NCI-H2107 treated with DMSO at 0.1 percent for 48 hours (cell line): ENCODE results near the gene FAM111A.

ENCODE experiments used
- DNase-seq: peaks from one replicate; lab custom pipeline; 2025; ENCODE audit not compliant: unreplicated experiment; lab: John Stamatoyannopoulos, UW

FAM111A gene

GRCh38 chr11:59141191-59141590 is 1.5 kb upstream of the FAM111A start:
- DNase-seq, result no peak

DNA sequence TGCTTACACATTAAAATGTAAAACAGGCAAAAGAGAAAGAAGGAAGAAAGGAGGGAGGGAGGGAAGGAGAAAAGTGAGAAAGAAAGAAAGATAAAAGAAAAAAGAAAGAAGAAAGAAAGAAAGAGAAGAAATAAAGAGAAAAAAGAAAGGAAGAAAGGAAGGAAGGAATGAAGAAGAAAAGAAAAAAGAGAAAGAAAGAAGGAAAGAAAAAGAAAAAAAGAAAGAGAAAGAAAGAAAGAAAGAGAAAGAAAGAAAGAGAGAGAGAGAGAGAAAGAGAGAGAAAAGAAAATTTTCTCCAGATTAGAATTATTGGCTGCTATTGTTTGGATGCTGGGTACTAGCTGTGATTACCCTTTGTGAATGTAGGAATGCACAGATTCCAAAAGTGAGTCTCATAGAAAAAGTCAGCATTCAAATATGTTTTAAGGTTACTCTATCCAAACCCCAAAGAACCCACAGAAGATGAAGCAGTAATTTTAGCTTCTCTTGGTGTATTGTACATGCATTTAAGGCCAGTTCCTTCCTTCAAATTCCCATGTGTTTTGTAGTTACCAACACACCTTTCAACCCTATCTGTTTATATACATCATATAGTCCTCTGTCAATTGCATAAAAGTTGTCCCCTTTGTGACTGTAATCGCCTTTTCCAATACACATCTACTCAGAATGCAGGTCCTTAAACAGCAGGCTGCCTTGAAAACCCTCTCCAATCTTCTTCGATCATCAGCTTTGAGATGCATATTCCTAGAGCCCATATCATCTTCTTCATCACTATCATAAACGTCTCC is 789 bp upstream of the FAM111A start:
- DNase-seq, result no peak

- no peak for DNase-seq
Observed at GRCh38 chr11:59144096-59144495, 1.4 kb downstream of the FAM111A start.

- peak; percentile 82 for DNase-seq
Observed at GRCh38 chr11:59144579-59145345, 2.1 kb downstream of the FAM111A start.

- no peak for DNase-seq
Observed at GRCh38 chr11:59145534-59145933, 2.9 kb downstream of the FAM111A start.

GRCh38 chr11:59151761-59152160 is 9.1 kb downstream of the FAM111A start:
- no peak for DNase-seq

DNA sequence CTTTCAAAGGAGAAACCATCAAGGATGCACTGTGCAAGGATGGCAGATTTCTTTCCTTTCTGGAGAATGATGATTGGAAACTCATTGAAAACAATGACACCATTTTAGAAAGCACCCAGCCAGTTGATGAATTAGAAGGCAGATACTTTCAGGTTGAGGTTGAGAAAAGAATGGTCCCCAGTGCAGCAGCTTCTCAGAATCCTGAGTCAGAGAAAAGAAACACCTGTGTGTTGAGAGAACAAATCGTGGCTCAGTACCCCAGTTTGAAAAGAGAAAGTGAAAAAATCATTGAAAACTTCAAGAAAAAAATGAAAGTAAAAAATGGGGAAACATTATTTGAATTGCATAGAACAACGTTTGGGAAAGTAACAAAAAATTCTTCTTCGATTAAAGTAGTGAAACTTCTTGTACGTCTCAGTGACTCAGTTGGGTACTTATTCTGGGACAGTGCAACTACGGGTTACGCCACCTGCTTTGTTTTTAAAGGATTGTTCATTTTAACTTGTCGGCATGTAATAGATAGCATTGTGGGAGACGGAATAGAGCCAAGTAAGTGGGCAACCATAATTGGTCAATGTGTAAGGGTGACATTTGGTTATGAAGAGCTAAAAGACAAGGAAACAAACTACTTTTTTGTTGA is 9.8 kb downstream of the FAM111A start:
- DNase-seq, result no peak

GRCh38 chr11:59154610-59155009 is 12.0 kb downstream of the FAM111A start:
- no peak for DNase-seq

GRCh38 chr11:59157433-59157832 is 14.8 kb downstream of the FAM111A start:
- DNase-seq, result no peak

DNA sequence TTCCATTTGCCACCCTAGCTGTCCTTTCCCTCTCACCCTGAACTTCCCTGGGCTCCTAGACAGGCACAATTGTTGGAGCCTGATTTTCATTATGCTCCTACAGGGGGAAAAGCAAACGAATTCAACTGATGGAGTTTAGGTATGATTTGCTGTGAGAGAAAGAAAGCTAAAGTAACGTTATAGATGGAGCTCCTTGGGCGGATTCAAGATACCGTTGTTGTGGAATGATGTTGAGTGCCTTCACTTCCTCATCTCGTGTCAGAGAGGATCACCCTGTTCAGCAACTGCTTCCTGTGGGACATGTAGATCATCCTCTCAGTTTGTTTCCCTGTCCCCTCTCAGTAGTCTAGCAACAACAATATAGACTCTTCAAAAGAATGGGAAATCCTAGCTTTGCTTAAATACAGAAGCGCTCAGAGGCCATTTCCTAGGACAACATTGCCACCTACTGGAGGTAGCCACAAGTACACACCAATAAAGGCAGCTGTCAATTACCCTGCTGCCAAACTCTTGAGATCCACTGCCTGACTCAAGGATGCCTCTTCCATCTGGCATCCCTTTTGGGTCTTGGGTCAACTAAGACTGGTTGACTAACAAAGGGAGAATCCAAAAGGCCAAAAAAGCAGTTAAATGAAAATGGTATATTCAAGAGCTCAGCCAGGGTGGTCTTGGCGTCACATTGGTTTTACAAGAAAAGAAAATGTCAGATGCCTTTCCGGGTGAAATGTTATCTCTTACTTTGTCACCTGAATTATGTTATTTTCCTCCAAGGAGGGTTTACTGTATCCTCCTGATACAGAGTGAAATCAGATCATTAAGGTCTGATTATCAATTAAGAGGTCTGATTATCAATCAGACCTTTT is 15.8 kb downstream of the FAM111A start:
- DNase-seq, result peak; percentile 59

- no peak for DNase-seq
Observed at GRCh38 chr11:59164028-59164427, 21.4 kb downstream of the FAM111A start.

GRCh38 chr11:59171508-59172322 is 29.1 kb downstream of the FAM111A start, which contains the start of gene DTX4:
Gene DTX4 (plus strand): TSS chr11:59172132. CDS start chr11:59172596, 464 bp downstream.
- peak; percentile 64 for DNase-seq

DNA sequence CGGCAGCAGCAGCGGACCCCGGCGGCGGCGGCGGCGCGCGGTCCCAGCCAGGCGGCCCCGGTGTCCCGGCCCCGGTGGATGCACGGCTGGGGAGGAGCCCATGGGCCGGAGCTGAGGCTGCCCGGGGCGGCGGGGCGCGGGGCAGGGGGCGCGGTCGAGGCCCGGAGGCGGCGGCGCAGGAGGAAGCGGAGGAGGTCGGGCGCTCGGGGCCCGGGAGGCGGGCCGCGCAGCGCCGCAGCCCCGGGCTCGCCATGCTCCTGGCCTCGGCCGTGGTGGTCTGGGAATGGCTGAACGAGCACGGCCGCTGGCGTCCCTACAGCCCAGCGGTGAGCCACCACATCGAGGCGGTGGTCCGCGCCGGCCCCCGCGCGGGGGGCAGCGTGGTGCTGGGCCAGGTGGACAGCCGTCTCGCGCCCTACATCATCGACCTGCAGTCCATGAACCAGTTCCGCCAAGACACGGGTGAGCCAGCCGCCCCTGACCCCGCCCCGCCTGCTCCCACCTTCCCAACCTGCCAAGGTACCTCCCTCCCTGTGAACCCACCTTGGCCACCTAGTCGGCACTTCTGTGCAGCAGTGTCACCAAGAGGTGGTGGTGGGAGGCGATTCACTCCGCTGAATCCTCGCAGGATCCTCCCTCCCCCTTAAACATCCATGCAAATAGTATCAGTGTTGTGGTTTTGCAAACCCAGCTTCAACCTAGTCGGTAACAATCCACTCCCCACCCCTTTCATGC is 29.9 kb downstream of the FAM111A start:
- no peak for DNase-seq

GRCh38 chr11:59173080-59173963 is 30.7 kb downstream of the FAM111A start:
- no peak for DNase-seq

- DNase-seq, result no peak
Observed at GRCh38 chr11:59173964-59174663, 31.5 kb downstream of the FAM111A start.

DNA sequence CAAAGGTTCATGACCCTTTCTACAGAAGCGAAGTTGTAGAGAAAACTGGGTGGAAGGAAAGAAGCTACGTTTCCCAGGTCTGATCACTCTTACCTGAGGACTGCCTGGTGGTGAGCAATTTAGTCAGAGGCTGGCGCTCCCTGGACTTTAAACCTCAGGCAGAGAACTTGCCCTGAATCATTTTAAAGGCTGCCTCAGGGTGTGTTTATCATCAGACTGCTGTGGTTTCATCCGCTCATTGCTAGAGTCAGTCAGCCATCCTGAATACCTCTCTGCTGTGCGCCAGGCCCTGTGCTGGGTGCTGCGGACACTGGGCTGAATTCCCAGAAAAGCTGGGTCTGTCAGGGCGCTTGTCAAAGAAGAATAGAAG is 32.0 kb downstream of the FAM111A start:
- no peak for DNase-seq

DNA sequence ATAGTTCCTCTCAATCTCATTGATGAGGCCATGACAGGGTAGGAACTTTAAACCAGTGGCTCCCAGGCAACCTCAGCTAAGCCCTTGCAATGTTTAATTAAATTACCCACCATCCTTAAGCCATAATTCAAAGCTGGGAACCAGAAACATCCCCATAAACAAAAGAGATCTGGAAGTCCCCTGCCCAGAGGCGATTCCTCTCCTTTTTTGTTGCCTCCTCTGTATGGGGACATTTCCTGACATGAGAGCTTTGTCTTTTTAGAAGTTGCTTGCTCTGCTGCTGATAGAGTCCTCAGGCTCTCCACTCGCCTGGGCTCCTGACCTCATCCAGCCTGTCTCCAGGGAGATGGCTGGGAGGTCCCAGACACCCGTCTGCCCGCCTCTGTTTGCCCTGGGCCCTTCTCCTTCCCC is 32.4 kb downstream of the FAM111A start:
- no peak for DNase-seq

GRCh38 chr11:59176330-59176729 is 33.7 kb downstream of the FAM111A start:
- DNase-seq, result no peak
